ENCODE results near the gene TATDN3. TPM values are rescaled to one million over a fixed set of nuclear protein-coding genes. Genes with fewer than 3 reads are reported as not detected.

The TATDN3 gene
- total and polyA plus RNA-seq, 2 of the 8 experiments (the other 6 are each of a cell fraction or from before 2014, with no cell fraction given), result 6.9 to 19.4 TPM

DNA sequence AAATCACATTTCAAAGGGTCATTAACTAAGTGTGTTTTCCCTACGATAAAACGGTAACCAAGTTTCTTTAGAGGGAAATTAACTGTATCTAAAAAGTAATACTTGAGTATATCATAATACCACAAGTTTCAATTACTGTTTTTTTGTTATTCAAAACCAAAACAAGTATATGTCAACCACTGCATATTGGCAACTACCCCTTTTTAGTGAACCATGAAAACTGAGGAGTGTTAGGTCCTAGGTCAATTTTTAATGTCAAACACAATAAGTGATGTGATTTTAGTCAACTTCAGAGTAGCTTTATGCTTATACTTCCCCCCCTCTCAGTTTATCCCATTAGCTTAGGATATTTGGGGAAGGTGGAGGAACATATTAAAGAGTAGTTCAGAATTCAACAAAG is 10.5 kb upstream of the TATDN3 start:
- Histone ChIP-seq H3K56ac (replicated peaks; ENCODE audit: insufficient read length, low read depth, low read length) (no peak overlapping the region), H3K4me3 (ENCODE audit: extremely low read depth in 1 of 4, insufficient read depth in 2 of 4, low read depth in 3 of 4, low read length in 4 of 4) (no peak overlapping the region), H4K20me1 (replicated peaks in 1 of 2; ENCODE audit: control insufficient read depth in 1 of 2, insufficient read depth in 2 of 2, low read length in 2 of 2) (no peaks in the 10 kb centered on the region), H3K23ac (ENCODE audit: insufficient read length) (no peak overlapping the region), H2AFZ (ENCODE audit: low read length) (no peak overlapping the region), H3K4me2 (ENCODE audit: insufficient read depth in 1 of 2, low read depth in 2 of 2, low read length in 2 of 2) (no peak overlapping the region), H2BK20ac (ENCODE audit: low read length) (no peak overlapping the region), H2AK5ac (ENCODE audit: low read depth, low read length) (no peak overlapping the region), H2BK12ac (ENCODE audit: low read depth, low read length) (no peak overlapping the region), H3K36me3 (ENCODE audit: control insufficient read depth in 2 of 4, insufficient read depth in 4 of 4, low read length in 3 of 4) (peaks cover 5 to 58% (median 29%) of the 10 kb centered on the region in 4 experiments; a peak in 7 of 8 replicates), H2BK120ac (replicated peaks; ENCODE audit: low read depth, low read length) (no peak overlapping the region), H3K14ac (ENCODE audit: insufficient read length) (no peak overlapping the region), H4K91ac (replicated peaks; ENCODE audit: insufficient read length, low read length) (no peak overlapping the region), H2BK5ac (ENCODE audit: low read depth, low read length) (no peak overlapping the region), H3K9ac (replicated peaks in 1 of 4; ENCODE audit: extremely low read depth in 1 of 4, low read depth in 3 of 4, low read length in 3 of 4) (no peak overlapping the region), H3K27ac (ENCODE audit: low read depth, low read length) (no peak overlapping the region), H3K23me2 (ENCODE audit: low read depth, low read length) (no peaks in the 10 kb centered on the region), H3K18ac (ENCODE audit: extremely low read depth, low read length) (no peak overlapping the region), H3K4ac (replicated peaks; ENCODE audit: insufficient read length, low read depth, low read length) (no peak overlapping the region), H3K79me2 (ENCODE audit: control insufficient read depth in 1 of 2, insufficient read depth in 2 of 2, low read length in 2 of 2) (no peaks in the 10 kb centered on the region), H3K79me1 (ENCODE audit: low read depth, low read length) (no peaks in the 10 kb centered on the region; the same call in 1 of the 2 replicates), H3K9me3 (ENCODE audit: insufficient read depth in 2 of 2, low read depth in 1 of 2, low read length in 1 of 2) (peaks cover 0 to 5% of the 10 kb centered on the region in 2 experiments; a peak in 2 of 4 replicates), H4K5ac (ENCODE audit: insufficient read length, low read depth, low read length) (no peak overlapping the region), H2BK15ac (ENCODE audit: low read length) (no peak overlapping the region), H3K4me1 (replicated peaks in 1 of 4; ENCODE audit: control insufficient read depth in 3 of 4, insufficient read depth in 4 of 4, low read length in 3 of 4) (no peaks in the 10 kb centered on the region), H4K8ac (ENCODE audit: extremely low read depth, insufficient read depth, low read length) (no peak overlapping the region), H3K27me3 (replicated peaks in 1 of 4; ENCODE audit: control insufficient read depth in 3 of 4, extremely low read depth in 1 of 4, insufficient read depth in 3 of 4, low read length in 3 of 4) (no peaks in the 10 kb centered on the region)
- TF ChIP-seq, protein P1, sequence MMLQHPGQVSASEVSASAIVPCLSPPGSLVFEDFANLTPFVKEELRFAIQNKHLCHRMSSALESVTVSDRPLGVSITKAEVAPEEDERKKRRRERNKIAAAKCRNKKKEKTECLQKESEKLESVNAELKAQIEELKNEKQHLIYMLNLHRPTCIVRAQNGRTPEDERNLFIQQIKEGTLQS (IDR thresholded peaks at IDR 0.05; ENCODE audit: insufficient read depth, low read depth, low read length), result no peak
- TF ChIP-seq BCL11A (IDR thresholded peaks at IDR 0.05; ENCODE audit: low read depth in 2 of 2, low read length in 2 of 2) (no peak), PHF8 (conservative IDR thresholded peaks at IDR 0.05; ENCODE audit: low read depth, low read length) (no peak), RNF2 (IDR thresholded peaks at IDR 0.05; ENCODE audit: borderline replicate concordance, low read depth, low read length, missing control alignments, poor library complexity, severe bottlenecking) (no peak), JUND (IDR thresholded peaks at IDR 0.05; ENCODE audit: low read length) (no peak), SIN3A (conservative IDR thresholded peaks at IDR 0.05 in 1 of 2, IDR thresholded peaks at IDR 0.05 in 1 of 2; ENCODE audit: low read depth in 1 of 2, low read length in 2 of 2) (no peak), BRCA1 (IDR thresholded peaks at IDR 0.05; ENCODE audit: low read depth, low read length) (no peak), MAFK (IDR thresholded peaks at IDR 0.05; ENCODE audit: low read depth, low read length) (no peak), TAF1 (IDR thresholded peaks at IDR 0.05; ENCODE audit: low read depth, low read length) (no peak), CBX5 (IDR thresholded peaks at IDR 0.05; ENCODE audit: low read depth, low read length) (no peak)
- CTCF ChIA-PET (ENCODE audit: partially characterized antibody), result interaction anchor here (0.7 to 2.7 kb wide), 16 partner anchors 8 to 325 kb away, joined by 3 to 19 read pairs (median 4); no protein-coding TSS in a partner anchor
- FAIRE-seq (no peak), DNase-seq (ENCODE audit: low read depth in 1 of 2, low spot score in 2 of 2) (no peak)
- POLR2A ChIA-PET (ENCODE audit: partially characterized antibody), result interaction anchor here (1.7 kb wide), 1 partner anchor 10 kb away, joined by 6 read pairs; the partner anchor contains the start of genes NSL1 and TATDN3
- WGBS, 2 experiments (ENCODE audit: extremely low coverage in 1 of 2, insufficient coverage in 1 of 2, insufficient read length in 1 of 2, insufficient replicate concordance in 2 of 2, low coverage in 1 of 2, low lambda C conversion rate in 2 of 2, missing lambda C conversion rate in 1 of 2), result 96% methylated on average over 2 of the region's 2 CpGs; no CpG with 5 or more reads in 1 of the 2 experiments
